ENCODE results near the gene MCU.

The MCU gene

DNA sequence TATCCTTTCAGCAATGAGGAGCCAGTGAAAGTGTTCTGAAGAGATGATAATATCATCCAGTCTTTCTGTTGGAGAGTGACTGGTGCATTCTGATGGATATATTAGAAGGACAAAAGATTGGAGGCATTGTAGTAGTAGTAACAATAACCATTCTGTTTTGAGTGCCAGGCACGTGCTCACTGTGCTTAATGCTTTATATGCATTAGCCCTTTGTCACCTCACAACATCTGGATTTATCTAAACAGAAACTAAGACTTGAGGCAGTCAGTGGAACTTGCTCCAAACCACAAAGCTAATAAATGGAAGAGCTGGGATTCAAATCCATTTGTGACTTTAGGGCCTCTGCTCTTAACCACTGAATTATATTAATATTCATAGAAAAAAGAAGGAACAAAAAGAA lies 117.1 kb downstream of the MCU start:
- DNase-seq, result no peak

DNA sequence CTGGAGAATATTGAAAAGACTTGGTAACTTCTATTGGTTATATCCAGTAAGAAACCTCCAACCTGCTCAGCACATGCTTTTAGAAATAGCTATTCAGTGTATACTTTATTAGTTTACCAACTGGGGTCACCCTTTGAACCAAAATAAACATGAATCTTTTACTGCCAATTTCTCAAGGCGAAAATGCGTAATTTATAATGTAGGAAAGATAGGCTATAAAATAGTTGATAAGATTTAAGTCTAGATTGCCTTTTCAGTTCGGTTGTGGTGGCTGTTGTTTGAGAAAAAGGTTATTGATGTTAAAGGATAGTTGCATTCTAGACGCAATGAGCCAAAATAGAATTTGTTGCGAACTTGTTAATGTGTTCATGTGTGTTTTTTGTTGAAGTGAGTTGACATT lies 119.0 kb downstream of the MCU start:
- DNase-seq, result no peak

DNA sequence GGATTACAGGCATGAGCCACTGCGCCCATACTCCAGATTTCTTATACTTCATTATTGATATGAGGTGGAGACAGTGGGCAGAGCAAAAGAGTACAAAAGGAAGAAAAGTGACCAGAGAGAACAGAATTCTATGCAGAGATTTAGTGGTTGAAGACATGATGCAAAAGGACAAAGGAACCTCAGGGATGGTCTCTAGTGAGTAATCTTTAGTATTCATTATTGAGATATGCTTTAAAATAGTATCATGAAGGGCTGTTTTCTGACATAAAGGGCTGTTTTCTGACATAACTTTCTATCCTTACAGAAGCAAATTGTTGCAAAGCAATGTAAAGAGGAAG lies 120.4 kb downstream of the MCU start:
- no peak for DNase-seq

DNA sequence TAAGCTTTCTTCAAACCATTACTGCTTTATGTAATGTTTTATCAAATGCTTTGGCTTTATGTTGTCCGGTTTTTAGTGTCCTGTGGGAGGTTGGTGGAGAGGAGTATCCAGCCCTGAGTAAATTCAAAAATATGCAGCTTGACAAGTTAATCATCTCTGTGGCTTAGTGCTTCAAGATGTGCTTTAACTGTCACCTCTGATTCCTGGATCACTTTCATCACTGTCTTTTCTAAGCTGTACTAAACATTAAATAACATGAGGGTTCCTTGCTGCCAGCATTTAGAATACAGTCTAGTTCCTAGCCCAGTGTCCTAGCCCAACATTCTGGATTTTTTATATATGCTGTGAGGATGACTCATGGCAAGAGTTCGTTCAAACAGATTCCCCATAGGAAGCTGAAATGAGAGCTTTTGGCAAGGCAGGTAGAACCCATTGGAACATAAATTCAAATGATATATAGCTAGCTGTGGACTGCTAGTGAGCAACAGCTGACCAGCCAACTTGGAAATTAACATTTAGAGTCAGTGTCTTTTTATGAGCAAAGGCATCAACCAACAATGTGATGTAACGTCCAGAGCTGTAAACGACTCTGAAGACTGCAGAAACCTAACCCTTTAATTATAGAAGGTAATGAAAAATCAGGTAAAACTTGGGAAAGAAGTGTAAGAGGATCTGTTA lies 120.9 kb downstream of the MCU start:
- peak; percentile 68 for DNase-seq

DNA sequence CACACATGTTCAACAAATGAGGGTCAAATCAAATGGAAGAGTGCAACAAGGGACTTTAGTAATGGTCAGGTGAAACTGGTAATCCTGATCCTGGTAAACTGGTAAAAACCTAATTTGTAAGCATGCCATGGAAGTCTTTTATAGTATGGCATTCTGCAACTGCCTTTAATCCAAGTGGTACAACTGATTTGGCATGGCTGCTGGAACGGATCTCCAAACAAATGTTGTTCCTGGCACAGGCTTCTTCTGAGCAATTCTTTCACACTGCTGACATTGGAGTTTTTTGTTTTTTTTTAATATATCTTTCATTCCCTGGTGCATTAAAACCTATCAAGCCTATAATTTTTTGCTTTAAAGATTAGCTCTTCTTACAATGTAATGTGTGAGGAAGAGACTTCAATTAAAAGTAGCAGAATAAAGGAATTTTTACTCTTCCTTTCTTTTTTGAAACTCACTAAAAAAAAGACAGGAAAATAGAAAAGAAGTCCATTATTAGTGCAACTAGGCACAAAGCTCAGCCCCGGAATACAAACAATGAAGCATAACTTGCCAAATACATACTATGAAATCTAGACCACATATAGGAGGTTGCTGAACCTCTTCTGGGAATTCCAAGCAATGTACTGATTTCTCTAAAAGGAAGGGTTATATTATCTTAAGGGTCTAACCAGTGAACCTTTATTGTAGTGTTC lies 122.3 kb downstream of the MCU start:
- DNase-seq, result no peak

DNA sequence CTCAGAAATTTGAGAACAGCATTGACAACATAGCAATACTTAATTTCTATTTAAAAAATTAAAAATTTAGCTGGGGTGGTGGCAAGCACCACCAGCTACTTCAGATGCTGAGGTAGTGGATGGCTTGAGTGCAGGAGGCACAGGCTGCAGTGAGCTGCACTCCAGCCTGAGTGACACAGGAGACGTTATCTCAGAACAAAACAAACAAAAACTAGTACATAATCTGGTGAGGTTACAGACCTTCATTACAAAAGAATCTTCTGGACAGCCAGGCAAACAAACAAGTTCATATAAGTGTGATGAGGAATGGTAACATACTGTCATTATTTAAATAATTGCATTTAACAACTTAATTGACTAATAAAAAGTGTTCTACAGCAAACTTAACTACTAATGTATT lies 124.6 kb downstream of the MCU start:
- no peak for DNase-seq

DNA sequence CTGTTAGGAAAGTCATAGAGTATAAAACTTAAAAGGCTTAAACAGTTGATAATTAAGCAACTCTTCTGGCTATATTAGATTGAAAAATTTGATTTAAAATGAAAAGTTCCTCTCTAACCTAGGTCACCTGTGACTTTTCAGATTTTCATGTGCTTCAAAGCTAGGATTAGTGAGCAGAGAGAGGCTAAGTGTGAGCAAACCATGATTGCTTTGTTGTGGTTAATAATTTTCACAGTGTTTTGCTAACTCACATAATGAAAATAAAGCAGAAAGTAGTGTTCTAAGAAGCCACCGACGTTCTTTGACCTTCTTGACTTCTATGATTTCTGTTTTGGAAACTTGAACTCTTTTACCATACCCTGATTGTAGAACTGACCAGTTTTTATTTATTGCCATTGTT lies 126.1 kb downstream of the MCU start:
- no peak for DNase-seq

DNA sequence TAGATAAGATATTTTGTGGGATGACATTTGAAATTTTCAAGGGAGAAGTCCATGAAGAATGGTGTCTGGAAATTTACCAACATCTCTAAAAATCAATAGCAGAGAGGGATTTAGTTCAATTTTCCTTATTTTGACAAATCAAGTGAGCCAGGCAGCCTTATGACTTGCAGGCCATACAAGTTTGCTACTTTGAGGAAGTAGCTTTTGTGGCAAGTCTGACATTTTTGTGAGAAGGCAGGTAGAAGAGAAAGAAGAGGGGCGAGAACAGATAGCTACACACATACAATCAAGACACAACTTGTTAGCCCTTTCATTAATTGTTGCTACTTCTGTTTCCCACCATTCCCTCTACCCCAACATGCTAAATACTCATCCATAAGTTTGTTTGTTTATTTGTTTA lies 127.1 kb downstream of the MCU start:
- DNase-seq, result peak; percentile 75

DNA sequence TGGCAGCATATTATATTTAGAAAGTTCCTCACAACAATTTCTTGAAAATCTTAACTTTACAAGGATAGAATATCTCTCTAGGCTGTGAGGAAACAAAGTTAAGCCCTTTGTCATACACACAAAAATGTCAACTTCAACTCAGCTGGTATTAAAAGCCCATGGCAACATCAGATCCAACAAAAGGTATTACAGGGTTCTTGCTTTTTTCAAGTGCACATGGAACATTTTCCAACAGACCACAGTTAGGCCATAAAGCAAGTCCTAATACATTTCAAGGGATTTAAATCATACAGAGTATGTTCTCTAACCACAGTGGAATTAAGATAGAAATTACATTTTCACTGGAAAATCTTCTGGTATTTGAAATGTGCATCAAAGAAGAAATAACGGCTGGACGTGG lies 129.7 kb downstream of the MCU start:
- no peak for DNase-seq

DNA sequence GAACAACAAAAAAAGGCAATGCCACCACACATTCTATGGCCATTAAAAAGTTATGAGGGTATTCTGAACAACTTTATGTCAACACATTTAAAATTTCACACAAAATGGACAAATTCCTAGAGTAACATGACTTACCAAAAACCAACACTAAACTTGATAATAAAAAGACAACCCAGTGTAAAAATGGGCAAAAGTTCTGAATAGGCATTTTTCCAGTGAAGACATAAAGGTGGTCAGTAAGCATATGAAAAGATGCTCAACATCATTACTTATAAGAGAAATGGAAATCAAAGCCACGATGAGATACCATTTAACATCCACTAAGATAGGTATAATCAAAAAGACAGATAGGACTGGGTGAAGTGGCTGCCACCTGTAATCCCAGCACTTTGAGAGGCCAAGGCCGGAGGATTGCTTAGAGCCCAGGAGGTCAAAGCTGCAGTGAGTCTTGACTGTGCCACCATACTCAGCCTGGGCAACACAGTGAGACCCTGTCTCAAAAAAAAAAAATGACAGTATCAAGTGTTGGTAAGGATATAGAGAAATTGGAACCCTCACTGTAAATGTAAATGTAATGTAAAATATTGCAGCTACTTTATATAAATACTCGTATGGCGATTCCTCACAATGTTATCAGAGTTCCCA lies 130.5 kb downstream of the MCU start:
- DNase-seq, result no peak

DNA sequence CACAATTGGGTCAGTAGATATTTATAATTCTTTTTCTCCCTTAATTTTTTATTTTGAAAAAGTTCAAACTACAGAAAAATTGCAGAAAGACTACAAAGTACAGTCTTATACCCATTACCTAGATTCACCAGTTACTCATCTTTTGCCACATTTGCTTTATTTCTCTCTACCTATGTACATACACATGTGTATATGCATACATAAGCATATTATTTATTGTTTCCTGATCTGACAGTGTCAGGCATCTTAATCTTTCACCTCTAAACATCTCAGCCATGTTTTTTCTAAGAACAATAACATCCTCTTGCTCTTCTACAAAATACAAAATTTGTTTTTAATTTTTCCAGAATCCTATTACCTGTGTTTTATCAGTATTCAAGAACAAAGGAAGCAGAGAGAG lies 133.2 kb downstream of the MCU start:
- no peak for DNase-seq

DNA sequence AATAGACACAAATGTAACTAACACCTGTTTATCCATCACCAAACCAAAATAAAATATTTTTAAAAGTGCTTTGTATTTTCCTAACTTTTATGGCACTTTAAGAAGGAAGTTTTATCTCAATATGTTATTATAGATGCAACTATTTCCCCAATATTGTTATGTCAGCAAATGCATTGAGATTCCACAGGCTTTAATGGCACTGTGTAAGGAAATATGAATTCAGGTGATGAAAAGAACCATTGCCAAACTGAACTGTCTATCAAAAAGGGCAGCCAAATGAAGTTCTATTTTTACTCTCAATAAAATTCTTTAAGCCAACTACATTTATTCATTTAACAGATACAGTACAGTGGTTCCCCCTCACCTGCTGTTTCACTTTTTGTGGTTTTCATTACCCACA lies 134.4 kb downstream of the MCU start:
- no peak for DNase-seq

DNA sequence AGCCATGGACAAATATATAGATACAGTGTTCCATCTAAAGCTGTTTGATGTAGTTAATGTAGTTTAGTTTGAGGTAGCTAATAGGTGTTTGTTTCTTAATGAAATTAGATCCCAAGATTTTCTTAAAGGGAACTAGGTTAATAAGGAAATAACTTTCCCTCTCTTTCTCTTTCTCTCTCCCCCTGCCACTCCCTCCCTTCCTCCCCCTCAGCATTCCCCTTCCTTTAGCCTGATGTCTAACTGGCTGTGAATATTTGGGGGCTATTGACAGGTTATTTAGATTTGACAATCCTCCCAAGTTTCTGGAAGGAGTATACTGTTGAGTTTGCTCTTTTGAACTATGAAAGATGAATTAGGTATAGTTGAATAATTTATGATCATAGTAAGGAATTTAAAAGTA lies 136.4 kb downstream of the MCU start:
- no peak for DNase-seq

DNA sequence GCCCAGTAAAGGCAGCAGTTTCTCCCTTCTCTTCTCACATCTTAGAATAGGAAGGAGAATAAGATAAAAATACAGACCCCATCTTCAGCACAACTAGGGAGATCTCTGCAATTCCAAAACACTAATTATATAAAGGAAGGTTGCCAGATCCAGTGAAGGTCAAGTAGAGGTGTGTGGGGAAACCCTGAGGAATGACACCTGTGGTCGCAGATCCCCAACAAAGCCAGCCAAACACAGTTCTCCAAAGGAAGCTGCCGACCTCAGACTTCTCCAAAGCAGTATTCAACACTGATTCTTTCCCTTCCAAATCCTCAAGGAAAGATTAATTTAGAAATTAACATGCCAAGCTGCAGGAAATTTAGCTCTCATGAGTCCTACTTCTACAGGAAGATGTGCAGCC lies 138.7 kb downstream of the MCU start:
- DNase-seq, result no peak

DNA sequence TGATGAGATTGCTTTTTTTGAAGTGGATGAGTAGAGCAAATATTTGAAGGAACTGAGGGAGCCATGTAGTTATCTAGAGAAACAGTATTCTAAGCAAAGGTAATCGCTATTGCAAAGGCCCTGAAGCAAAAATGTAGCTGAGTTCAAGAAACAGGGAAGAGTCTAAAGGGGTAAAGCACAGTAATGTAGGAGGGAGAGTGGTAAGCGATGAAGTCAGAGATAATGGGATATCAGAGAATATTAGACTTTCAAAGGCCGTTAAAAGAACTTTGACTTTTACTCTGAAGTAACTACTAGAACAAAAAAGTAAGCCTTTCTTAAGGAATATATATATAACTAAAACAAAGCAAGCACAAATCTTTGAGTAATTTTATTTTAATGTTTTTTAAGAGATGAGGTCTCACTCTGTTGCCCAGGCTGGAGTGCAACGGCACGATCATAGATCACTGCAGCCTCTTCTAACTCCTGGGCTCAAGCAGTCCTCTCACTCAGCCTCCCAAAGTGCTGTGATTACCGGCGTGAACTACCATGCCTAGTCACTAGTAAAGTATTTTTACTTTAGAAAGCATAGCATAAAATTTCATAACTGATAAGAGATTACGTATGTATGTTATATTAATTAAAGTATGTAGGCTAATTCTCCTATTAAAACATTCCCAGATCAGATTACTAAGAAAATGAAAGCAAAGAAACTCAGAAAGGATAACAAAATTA lies 139.9 kb downstream of the MCU start:
- peak; percentile 32 for DNase-seq

DNA sequence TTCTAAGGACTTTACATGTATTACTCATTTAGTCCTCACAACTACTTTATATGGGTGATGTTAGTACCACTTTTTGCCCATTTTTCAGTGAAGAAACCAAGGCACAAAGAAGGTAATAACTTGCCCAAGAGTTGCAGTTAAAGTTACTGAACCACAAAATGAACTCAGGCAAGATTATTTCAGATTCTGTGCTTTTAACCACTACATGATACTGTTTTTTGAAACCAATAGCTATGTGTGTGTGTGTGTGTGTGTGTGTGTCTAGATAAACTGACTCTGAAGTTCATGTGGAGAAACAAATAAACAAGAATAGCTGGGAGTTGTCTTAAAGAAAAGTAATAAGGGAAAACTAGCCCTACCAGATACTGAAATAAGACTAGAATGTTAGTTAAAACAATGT lies 140.8 kb downstream of the MCU start:
- DNase-seq, result peak; percentile 77

DNA sequence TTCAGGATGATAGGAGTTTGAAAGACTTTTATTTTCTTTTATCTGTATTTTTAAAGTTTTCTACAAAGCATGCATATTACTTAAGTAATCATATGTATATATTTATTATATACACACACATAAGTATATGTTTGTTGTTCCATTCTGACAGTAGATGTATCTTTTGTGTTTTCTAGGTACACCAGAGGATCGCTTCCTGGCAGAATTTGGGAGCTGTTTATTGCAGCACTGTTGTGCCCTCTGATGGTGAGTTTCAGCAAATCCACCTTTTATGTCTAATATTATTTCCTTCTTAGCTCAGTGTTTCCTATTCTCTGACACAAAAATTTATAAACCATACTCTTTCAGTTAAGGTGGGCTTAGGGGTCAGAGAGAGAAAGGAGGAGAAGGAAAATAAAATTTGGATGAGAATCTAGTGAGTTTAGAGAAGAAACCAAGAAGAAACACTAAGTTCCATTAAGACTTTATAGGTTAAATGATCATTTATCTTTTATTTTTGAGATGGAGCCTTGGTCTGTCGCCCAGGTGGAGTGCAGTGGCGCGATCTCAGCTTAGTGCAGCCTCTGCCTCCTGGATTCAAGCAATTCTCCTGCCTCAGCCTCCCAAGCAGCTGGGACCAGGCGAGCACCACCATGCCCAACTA lies 142.4 kb downstream of the MCU start:
- peak; percentile 88 for DNase-seq

DNA sequence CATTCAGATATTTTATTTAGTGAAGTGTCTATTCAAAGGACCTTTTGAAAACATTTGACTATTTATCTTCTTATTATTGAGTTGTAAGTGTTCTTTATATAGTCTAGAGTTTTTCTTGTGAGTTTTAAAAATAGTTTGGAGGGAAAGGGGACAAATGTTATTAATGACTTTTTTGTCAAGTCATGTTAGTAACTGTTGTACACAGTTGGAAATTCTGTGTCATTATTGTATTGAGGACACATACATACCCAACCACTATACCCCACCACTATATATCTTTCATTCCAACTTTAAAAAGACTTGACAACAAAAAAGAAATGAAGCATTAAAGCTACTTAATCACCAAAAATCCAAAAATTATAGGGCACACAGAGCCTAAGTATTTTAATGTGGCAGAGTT lies 148.4 kb downstream of the MCU start:
- no peak for DNase-seq

DNA sequence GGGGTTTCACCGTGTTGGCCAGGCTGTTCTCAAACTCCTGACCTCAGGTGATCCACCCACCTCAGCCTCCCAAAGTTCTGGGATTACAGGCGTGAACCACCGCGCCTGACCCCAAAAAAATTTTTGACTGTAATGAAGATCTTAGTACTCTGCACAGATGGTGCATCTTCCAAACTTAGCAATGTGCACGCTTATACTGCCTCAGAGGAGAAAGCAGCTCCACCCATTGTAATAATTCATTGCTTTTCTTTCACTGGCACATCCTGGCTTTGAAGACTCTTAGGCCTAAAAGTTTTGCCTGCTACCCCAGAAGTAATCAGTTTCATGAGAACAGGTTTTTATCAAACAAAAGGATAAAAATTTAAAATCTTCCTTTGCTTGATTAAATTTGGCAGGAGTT lies 149.5 kb downstream of the MCU start:
- no peak for DNase-seq

DNA sequence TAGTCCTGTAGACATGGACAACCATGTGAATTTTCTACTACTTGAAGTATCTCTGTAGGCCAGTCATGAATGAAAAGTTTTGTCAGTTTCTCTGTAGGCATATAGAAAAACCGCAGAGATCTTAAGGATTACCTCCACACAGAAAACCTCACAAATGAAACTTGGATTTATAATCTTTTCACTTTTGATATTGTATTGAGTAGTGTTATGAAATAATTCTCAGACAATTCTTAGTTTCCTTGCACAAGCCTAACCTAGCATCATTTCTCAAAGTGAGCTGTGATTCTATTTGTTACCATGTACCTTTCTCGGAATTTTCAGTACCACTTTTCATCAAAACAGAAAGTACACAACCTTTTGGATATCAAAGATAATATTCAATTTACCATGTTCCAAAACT lies 150.2 kb downstream of the MCU start:
- DNase-seq, result no peak

DNA sequence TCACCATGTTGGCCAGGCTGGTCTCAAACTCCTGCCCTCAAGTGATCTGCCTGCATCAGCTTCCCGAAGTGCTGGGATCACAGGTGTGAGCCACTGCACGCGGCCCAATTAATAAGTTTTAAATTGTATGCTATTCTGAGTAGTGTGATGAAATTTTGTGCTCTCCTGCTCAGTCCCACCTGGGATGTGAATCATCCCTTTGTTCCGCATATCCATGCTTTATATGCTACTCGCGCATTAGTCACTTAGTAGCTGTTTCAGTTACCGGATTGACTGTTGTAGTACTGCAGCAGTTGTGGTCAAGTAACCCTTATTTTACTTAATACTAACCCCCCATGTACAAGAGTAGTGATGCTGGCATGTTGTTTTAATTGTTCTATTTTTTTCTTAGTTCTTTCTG lies 154.3 kb downstream of the MCU start:
- DNase-seq, result no peak

DNA sequence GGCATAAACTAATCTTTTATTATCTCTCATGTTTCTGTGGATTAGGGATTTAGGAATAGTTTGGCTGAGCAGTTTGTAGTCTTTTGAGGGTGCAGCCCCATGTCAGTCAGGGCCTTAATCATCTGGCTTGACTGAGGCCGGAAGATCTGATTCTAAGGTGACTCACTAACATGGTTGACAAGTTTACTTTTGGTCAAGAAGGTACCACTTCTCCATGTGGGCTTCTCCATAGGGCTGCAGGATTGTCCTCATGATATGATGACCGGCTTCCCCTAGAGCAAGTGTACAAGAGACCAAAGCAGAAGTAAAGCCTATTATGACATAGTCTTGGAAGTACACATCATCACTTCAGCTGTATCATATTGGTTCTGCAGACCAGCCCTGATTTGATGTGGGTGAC lies 155.7 kb downstream of the MCU start:
- DNase-seq, result peak; percentile 23

DNA sequence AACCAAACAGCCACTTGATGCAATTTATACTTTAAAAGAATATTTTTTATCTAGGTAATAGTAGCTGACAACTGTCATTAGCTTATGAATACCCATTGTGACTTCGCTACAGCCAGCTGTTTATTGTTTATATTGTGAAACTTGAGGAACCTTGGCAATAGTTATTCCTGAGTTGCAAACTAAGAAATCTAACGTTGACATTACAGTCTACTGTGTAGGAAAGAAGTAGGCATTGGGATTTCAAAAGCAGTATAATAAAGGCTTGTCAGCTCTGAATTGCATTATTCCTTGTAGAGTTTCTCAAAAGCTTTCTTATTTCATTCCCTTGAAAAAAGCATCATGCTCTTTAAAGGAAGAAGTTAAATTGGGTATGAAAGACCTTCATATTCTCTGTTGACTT lies 158.9 kb downstream of the MCU start:
- no peak for DNase-seq

DNA sequence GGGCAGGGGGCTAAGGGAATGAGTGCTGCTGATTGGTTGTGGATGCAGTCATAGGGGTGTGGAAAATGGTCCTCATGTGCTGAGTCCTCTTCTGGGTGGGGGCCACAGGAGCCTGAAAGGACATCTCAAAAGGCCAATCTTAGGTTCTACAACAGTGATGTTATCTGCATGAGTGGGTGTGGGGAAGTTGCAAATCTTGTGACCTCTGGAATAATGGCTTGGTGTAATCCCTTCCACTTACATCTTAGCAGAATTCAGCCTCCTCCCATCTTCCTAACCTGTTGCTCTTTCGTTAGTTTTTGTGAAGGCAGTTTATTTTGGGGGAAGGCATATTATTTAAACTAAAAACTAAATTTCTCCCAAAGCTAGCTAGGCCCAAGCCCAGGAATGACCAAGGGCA lies 159.6 kb downstream of the MCU start:
- no peak for DNase-seq

Data from OCI-M1 (cell line).